GM03348 (cell line): ENCODE measurements around the gene SNRNP70.
A peak's percentile ranks its signal among the peaks of the same experiment; 100 is the strongest.
"Not testable (repeated sequence)": the region's sequence is repeated elsewhere in the genome, so short reads cannot be mapped to it uniquely, and the experiment has no call there.

Source experiments
- DNase-seq: peaks from one replicate; pipeline ENCODE4 v3.0.0; 2012; ENCODE audit warnings: low spot score

Gene SNRNP70

GRCh38 chr19:49064768-49065611 lies 20.3 kb upstream of the SNRNP70 start, which contains the start of gene NTF4:
NTF4 (minus strand) TSS chr19:49064818; CDS start chr19:49061997, 2,821 bp downstream.
- DNase-seq = peak; percentile 61

GRCh38 chr19:49065905-49066512 lies 19.2 kb upstream of the SNRNP70 start:
- DNase-seq = no peak

- no peak for DNase-seq
Measured at GRCh38 chr19:49067554-49067953, 17.7 kb upstream of the SNRNP70 start.

- DNase-seq = no peak
Measured at GRCh38 chr19:49069026-49069425, 16.2 kb upstream of the SNRNP70 start.

GRCh38 chr19:49070416-49070815 lies 14.8 kb upstream of the SNRNP70 start:
- no peak for DNase-seq

- no peak for DNase-seq
Measured at GRCh38 chr19:49071860-49072547, 13.2 kb upstream of the SNRNP70 start.

GRCh38 chr19:49073514-49074378 lies 11.5 kb upstream of the SNRNP70 start:
- no peak for DNase-seq

GRCh38 chr19:49074869-49075268 lies 10.4 kb upstream of the SNRNP70 start:
- not testable (repeated sequence) for DNase-seq

GRCh38 chr19:49080392-49080791 lies 4.9 kb upstream of the SNRNP70 start:
- DNase-seq = no peak

- no peak for DNase-seq
Measured at GRCh38 chr19:49081273-49081672, 4.0 kb upstream of the SNRNP70 start.

- no peak for DNase-seq
Measured at GRCh38 chr19:49084206-49085019, 838 bp upstream of the SNRNP70 start.

- no peak for DNase-seq
Measured at GRCh38 chr19:49085868-49086232, 599 bp downstream of the SNRNP70 start.

GRCh38 chr19:49086296-49086695 lies 1.0 kb downstream of the SNRNP70 start:
- DNase-seq = no peak

GRCh38 chr19:49091391-49092038 lies 6.3 kb downstream of the SNRNP70 start:
- DNase-seq = no peak

- no peak for DNase-seq
Measured at GRCh38 chr19:49092686-49093085, 7.4 kb downstream of the SNRNP70 start.

GRCh38 chr19:49094505-49095482 lies 9.5 kb downstream of the SNRNP70 start:
- DNase-seq = no peak

GRCh38 chr19:49097453-49098288 lies 12.4 kb downstream of the SNRNP70 start:
- peak; percentile 82 for DNase-seq

- DNase-seq = no peak
Measured at GRCh38 chr19:49098795-49099194, 13.5 kb downstream of the SNRNP70 start.
